K562 (cell line): Measurements from ENCODE around the gene ANKZF1. TPM values are rescaled to one million over a fixed set of nuclear protein-coding genes. Genes with fewer than 3 reads are reported as not detected.

Source experiments
- GTF2E2 ChIP-seq: fragments of 200-800 bp; sonication (Bioruptor generic); IDR thresholded peaks from 2 replicates; pipeline ENCODE4 v1.6.1; 2016; ENCODE audit warnings: missing genetic modification characterization, missing compliant biosample characterization
- HDAC3 ChIP-seq: fragments of 450-650 bp; IDR thresholded peaks from 2 replicates; pipeline ENCODE4 v1.6.1; 2018; ENCODE audit warnings: borderline replicate concordance, mild to moderate bottlenecking, moderate library complexity; ENCODE audit not compliant: partially characterized antibody
- NBN ChIP-seq: fragments of 450-650 bp; IDR thresholded peaks from 2 replicates; pipeline ENCODE4 v1.6.1; 2016; ENCODE audit warnings: low read depth, mild to moderate bottlenecking
- PHF8 ChIP-seq: fragments of 200-600 bp; sonication (generic); IDR thresholded peaks from 2 replicates; pipeline ENCODE4 v1.6.1; 2012; ENCODE audit warnings: mixed run types, mild to moderate bottlenecking, inconsistent platforms, low read length, moderate library complexity, borderline replicate concordance
- POLR2A ChIP-seq: fragments of 450-650 bp; conservative IDR thresholded peaks from 2 replicates; pipeline ENCODE4 v1.6.1; 2016
- PTRF ChIP-seq: fragments of 450-650 bp; IDR thresholded peaks from 2 replicates; pipeline ENCODE4 v1.6.1; 2016; ENCODE audit warnings: mild to moderate bottlenecking, missing genetic modification characterization, missing compliant biosample characterization
- TBL1XR1 ChIP-seq, 2 experiments: IDR thresholded peaks; 2 replicates each; pipeline ENCODE4 v1.6.1; 2012; ENCODE audit warnings: improper control_type of control experiment in 2 of 2, low read length in 2 of 2, mild to moderate bottlenecking in 1 of 2
- ZBTB40 ChIP-seq, 2 experiments: fragments of 450-650 bp in 1 of 2; sonication (generic) in 1 of 2; formaldehyde crosslinking in 1 of 2; IDR thresholded peaks; 2 replicates each; pipeline versions ENCODE4 v1.7.1 to v1.9.0; 2016 to 2022; ENCODE audit warnings: inconsistent platforms in 1 of 2, mild to moderate bottlenecking in 1 of 2, missing genetic modification reagents in 1 of 2
- polyA plus RNA-seq, 8 experiments: library from polyadenylated mRNA; depleted of rRNA in 4 of 8; stranded (reverse) in 5 of 8; unstranded in 3 of 8; fragments of >200 nt; fragmentation: Nextera tagmentation in 2 of 8; fragmentation: Illumina TruSeq in 1 of 8; extraction: Ambion mirVana in 2 of 8; extraction: Trizol in 1 of 8; gene quantifications; 2 replicates each; pipeline versions ENCODE4 v1.2.1 to v1.2.3, GENCODE V29; 2011 to 2014; ENCODE audit warnings: inconsistent platforms in 1 of 8, missing spikeins in 1 of 8
- total RNA-seq, 7 experiments: library from RNA; depleted of rRNA in 6 of 7; stranded (reverse); fragments of >200 nt in 6 of 7; fragmentation: Illumina TruSeq in 2 of 7; extraction: Trizol in 2 of 7; gene quantifications; 2 replicates each; pipeline versions ENCODE4 v1.2.1 to v1.2.3, GENCODE V29; 2011 to 2021; ENCODE audit warnings: low replicate concordance in 1 of 7
- TF ChIP-seq, protein P1 (sequence below): fragments of 250-450 bp; sonication (Bioruptor Pico); IDR thresholded peaks from 2 replicates; pipeline ENCODE4 v1.9.0; 2021; ENCODE audit warnings: mild to moderate bottlenecking, inconsistent platforms
- TF ChIP-seq, protein P2 (sequence below): fragments of 450-650 bp; formaldehyde crosslinking; IDR thresholded peaks from 2 replicates; pipeline ENCODE4 v1.4.0; 2020; ENCODE audit warnings: mild to moderate bottlenecking, moderate library complexity

The ANKZF1 gene
- total and polyA plus RNA-seq, 9 of the 15 experiments (the other 6 are each of a cell fraction or from before 2014, with no cell fraction given): 3.1 to 60.6 (median 31.0) TPM

DNA sequence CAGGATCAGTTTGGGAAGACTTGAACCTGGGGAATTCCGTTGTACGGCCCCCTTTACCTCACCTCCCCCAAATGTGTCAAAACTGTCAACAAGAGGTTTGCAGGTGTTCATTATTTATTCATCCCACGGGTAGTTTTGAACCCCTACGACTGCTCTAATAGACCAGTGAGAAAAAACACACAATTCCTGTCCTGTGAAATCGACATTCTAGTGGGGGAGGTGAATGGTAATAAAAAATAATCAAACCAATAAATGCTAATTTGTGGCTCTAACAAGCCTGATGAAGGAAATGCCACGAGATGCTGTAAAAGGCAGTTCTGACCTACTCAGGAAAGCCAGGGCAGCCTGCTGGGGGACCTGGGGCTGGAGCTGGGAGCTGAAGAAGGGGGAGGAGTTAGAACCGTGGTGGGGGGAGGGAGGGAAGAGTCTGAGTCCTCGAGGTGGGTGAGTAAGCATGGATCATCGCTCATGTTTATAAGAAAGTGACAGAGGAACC is 49.1 kb downstream of the ANKZF1 start (continued):
- TF ChIP-seq ZBTB40 (IDR thresholded peaks at IDR 0.05) (peak; percentile 61; the same call in 1 of the 2 replicates), ZBTB40 (CRISPR knock-in tag; IDR thresholded peaks at IDR 0.05) (no peak), TBL1XR1 (IDR thresholded peaks at IDR 0.05; ENCODE audit: low read length in 2 of 2) (no peak), GTF2E2 (tag) (peak; percentile 60; the same call in 1 of the 2 replicates), PTRF (no peak), NBN (peak; percentile 28; the same call in 1 of the 2 replicates), POLR2A (peak; percentile 62), PHF8 (peak; percentile 33; the same call in 1 of the 2 replicates), HDAC3 (no peak)
- TF ChIP-seq, protein P1, sequence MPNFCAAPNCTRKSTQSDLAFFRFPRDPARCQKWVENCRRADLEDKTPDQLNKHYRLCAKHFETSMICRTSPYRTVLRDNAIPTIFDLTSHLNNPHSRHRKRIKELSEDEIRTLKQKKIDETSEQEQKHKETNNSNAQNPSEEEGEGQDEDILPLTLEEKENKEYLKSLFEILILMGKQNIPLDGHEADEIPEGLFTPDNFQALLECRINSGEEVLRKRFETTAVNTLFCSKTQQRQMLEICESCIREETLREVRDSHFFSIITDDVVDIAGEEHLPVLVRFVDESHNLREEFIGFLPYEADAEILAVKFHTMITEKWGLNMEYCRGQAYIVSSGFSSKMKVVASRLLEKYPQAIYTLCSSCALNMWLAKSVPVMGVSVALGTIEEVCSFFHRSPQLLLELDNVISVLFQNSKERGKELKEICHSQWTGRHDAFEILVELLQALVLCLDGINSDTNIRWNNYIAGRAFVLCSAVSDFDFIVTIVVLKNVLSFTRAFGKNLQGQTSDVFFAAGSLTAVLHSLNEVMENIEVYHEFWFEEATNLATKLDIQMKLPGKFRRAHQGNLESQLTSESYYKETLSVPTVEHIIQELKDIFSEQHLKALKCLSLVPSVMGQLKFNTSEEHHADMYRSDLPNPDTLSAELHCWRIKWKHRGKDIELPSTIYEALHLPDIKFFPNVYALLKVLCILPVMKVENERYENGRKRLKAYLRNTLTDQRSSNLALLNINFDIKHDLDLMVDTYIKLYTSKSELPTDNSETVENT (CRISPR knock-in tag): no peak
- TF ChIP-seq, protein P2, sequence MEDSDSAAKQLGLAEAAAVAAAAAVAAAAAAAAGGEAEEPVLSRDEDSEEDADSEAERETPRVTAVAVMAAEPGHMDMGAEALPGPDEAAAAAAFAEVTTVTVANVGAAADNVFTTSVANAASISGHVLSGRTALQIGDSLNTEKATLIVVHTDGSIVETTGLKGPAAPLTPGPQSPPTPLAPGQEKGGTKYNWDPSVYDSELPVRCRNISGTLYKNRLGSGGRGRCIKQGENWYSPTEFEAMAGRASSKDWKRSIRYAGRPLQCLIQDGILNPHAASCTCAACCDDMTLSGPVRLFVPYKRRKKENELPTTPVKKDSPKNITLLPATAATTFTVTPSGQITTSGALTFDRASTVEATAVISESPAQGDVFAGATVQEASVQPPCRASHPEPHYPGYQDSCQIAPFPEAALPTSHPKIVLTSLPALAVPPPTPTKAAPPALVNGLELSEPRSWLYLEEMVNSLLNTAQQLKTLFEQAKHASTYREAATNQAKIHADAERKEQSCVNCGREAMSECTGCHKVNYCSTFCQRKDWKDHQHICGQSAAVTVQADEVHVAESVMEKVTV (CRISPR knock-in tag): no peak
